Mesenchymal stem cell (in vitro differentiated cells and primary cell): ENCODE data around the gene CCR4.

ENCODE experiments used
- DNase-seq: peaks from one replicate; pipeline ENCODE4 v3.0.0-alpha.2; 2013
- H2AFZ ChIP-seq: one replicate; pipeline ENCODE4 v1.6.1; 2013; ENCODE audit warnings: low read depth, mild to moderate bottlenecking, control low read depth, inconsistent platforms, low read length, moderate library complexity
- H2AK5ac ChIP-seq: 2 replicates; pipeline ENCODE4 v1.6.1; 2013; ENCODE audit warnings: low read length, moderate library complexity, mild to moderate bottlenecking, inconsistent platforms; ENCODE audit not compliant: severe bottlenecking
- H2BK120ac ChIP-seq: one replicate; pipeline ENCODE4 v1.6.1; 2013; ENCODE audit warnings: low read depth, mild to moderate bottlenecking, inconsistent platforms, low read length, moderate library complexity
- H2BK12ac ChIP-seq, 2 experiments: one replicate each; pipeline ENCODE4 v1.6.1; 2013; ENCODE audit warnings: inconsistent platforms in 2 of 2, low read length in 2 of 2, mild to moderate bottlenecking in 2 of 2, moderate library complexity in 2 of 2, control low read depth in 1 of 2
- H2BK15ac ChIP-seq: one replicate; pipeline ENCODE4 v1.6.1; 2013; ENCODE audit warnings: mild to moderate bottlenecking, low read depth, inconsistent platforms; ENCODE audit not compliant: poor library complexity, severe bottlenecking
- H2BK5ac ChIP-seq: 2 replicates; pipeline ENCODE4 v1.6.1; 2013; ENCODE audit warnings: low read depth, mild to moderate bottlenecking, low read length, control low read depth, inconsistent platforms; ENCODE audit not compliant: poor library complexity, severe bottlenecking
- H3K14ac ChIP-seq, 2 experiments: one replicate each; pipeline ENCODE4 v1.6.1; 2013; ENCODE audit warnings: inconsistent platforms in 2 of 2, low read length in 2 of 2, control low read depth in 1 of 2, mild to moderate bottlenecking in 1 of 2, moderate library complexity in 1 of 2
- H3K18ac ChIP-seq, 2 experiments: one replicate each; pipeline ENCODE4 v1.6.1; 2013; ENCODE audit warnings: inconsistent platforms in 2 of 2, low read length in 2 of 2, control low read depth in 1 of 2, low read depth in 1 of 2, mild to moderate bottlenecking in 1 of 2
- H3K23ac ChIP-seq, 2 experiments: one replicate each; pipeline ENCODE4 v1.6.1; 2013; ENCODE audit warnings: inconsistent platforms in 2 of 2, low read length in 2 of 2, mild to moderate bottlenecking in 2 of 2, moderate library complexity in 2 of 2, control low read depth in 1 of 2
- H3K27ac ChIP-seq: 2 replicates; pipeline ENCODE4 v1.5.1; 2013; ENCODE audit warnings: mild to moderate bottlenecking, moderate library complexity, low read length, control low read depth, inconsistent platforms; ENCODE audit not compliant: poor library complexity, severe bottlenecking
- H3K27me3 ChIP-seq, 2 experiments: 2 replicates each; pipeline versions ENCODE4 v1.6.1 to v1.7.0; 2013; ENCODE audit warnings: low read length in 2 of 2, mild to moderate bottlenecking in 2 of 2, moderate library complexity in 2 of 2, control low read depth in 1 of 2, inconsistent platforms in 1 of 2; ENCODE audit not compliant: control insufficient read depth in 1 of 2, insufficient read depth in 1 of 2
- H3K36me3 ChIP-seq, 2 experiments: 2 replicates each; pipeline versions ENCODE4 v1.6.1 to v1.7.0; 2013; ENCODE audit warnings: low read length in 2 of 2, control low read depth in 1 of 2, inconsistent platforms in 1 of 2, low read depth in 1 of 2, mild to moderate bottlenecking in 1 of 2; ENCODE audit not compliant: insufficient read depth in 2 of 2, control insufficient read depth in 1 of 2
- H3K4ac ChIP-seq, 2 experiments: one replicate each; pipeline ENCODE4 v1.6.1; 2013; ENCODE audit warnings: inconsistent platforms in 2 of 2, low read length in 2 of 2, mild to moderate bottlenecking in 2 of 2, moderate library complexity in 2 of 2, control low read depth in 1 of 2, low read depth in 1 of 2
- H3K4me1 ChIP-seq: 2 replicates; pipeline ENCODE4 v1.6.1; 2013; ENCODE audit warnings: low read depth, low read length, control low read depth; ENCODE audit not compliant: control insufficient read depth, insufficient read depth
- H3K4me2 ChIP-seq: 2 replicates; pipeline ENCODE4 v1.6.1; 2013; ENCODE audit warnings: low read length, mild to moderate bottlenecking, inconsistent platforms; ENCODE audit not compliant: poor library complexity, severe bottlenecking
- H3K4me3 ChIP-seq, 2 experiments: 2 replicates each; pipeline versions ENCODE4 v1.5.1 to v1.7.0; 2013; ENCODE audit warnings: low read length in 2 of 2, mild to moderate bottlenecking in 2 of 2, control low read depth in 1 of 2, low read depth in 1 of 2; ENCODE audit not compliant: insufficient read depth in 1 of 2
- H3K79me1 ChIP-seq: replicated peaks from 2 replicates; pipeline ENCODE4 v1.6.1; 2013; ENCODE audit warnings: mild to moderate bottlenecking, control low read depth, low read length, inconsistent platforms; ENCODE audit not compliant: poor library complexity, severe bottlenecking
- H3K9ac ChIP-seq: 2 replicates; pipeline ENCODE4 v1.7.0; 2013; ENCODE audit warnings: mild to moderate bottlenecking, low read length, moderate library complexity
- H3K9me3 ChIP-seq: 2 replicates; pipeline ENCODE4 v1.7.0; 2013; ENCODE audit warnings: mild to moderate bottlenecking, low read length; ENCODE audit not compliant: control insufficient read depth
- H4K8ac ChIP-seq: one replicate; pipeline ENCODE4 v1.6.1; 2013; ENCODE audit warnings: inconsistent platforms, mild to moderate bottlenecking, low read length, moderate library complexity
- H4K91ac ChIP-seq: one replicate; pipeline ENCODE4 v1.6.1; 2013; ENCODE audit warnings: mild to moderate bottlenecking, low read length, inconsistent platforms
- WGBS: methylation state at CpG from one replicate; pipeline ENCODE4 v1.1.7; 2013; ENCODE audit warnings: mixed read lengths; 5-methylcytosine and 5-hydroxymethylcytosine counted together

CCR4 gene

GRCh38 chr3:32995098-32995497, 43.7 kb downstream of the CCR4 start:
- no peak overlapping the region for H2BK12ac ChIP-seq
- no peak for DNase-seq
- H3K27ac ChIP-seq: no peak overlapping the region
- no peak overlapping the region for H2AK5ac ChIP-seq
- H4K91ac ChIP-seq: no peak overlapping the region
- no peak overlapping the region for H3K23ac ChIP-seq
- H3K4me3 ChIP-seq: no peak overlapping the region
- peaks cover 12 to 34% of the 10 kb centered on the region in 2 experiments for H3K36me3 ChIP-seq
- H3K4me2 ChIP-seq: no peak overlapping the region
- peaks cover 2% of the 10 kb centered on the region for H3K4me1 ChIP-seq
- no peaks in the 10 kb centered on the region for H3K9me3 ChIP-seq
- no peak overlapping the region for H2BK120ac ChIP-seq
- H3K9ac ChIP-seq: no peak overlapping the region
- 99% methylated on average over 4 of the region's 4 CpGs for WGBS
- H2AFZ ChIP-seq: no peak overlapping the region
- H2BK15ac ChIP-seq: no peak overlapping the region
- no peak overlapping the region for H4K8ac ChIP-seq
- no peak overlapping the region for H3K4ac ChIP-seq
- no peaks in the 10 kb centered on the region for H3K79me1 ChIP-seq
- H3K14ac ChIP-seq: no peak overlapping the region
- H3K18ac ChIP-seq: no peak overlapping the region
- no peak overlapping the region for H2BK5ac ChIP-seq
- no peaks in the 10 kb centered on the region for H3K27me3 ChIP-seq

GRCh38 chr3:32996048-32996754, 44.8 kb downstream of the CCR4 start:
- Histone ChIP-seq H3K23ac (no peak overlapping the region), H3K4me3 (no peak overlapping the region)
- no peak for DNase-seq

GRCh38 chr3:32996755-32997091, 45.3 kb downstream of the CCR4 start:
- Histone ChIP-seq H2AK5ac (no peak overlapping the region), H3K4me3 (no peak overlapping the region), H3K27ac (no peak overlapping the region), H2BK5ac (no peak overlapping the region), H2AFZ (no peak overlapping the region), H3K14ac (no peak overlapping the region), H3K23ac (no peak overlapping the region), H2BK15ac (no peak overlapping the region), H2BK12ac (no peak overlapping the region), H4K91ac (no peak overlapping the region), H4K8ac (no peak overlapping the region), H3K18ac (no peak overlapping the region), H3K79me1 (no peaks in the 10 kb centered on the region), H2BK120ac (no peak overlapping the region), H3K4ac (no peak overlapping the region), H3K27me3 (no peaks in the 10 kb centered on the region), H3K4me2 (no peak overlapping the region), H3K36me3 (peaks cover 16 to 44% of the 10 kb centered on the region in 2 experiments), H3K4me1 (peaks cover 2% of the 10 kb centered on the region), H3K9me3 (no peaks in the 10 kb centered on the region), H3K9ac (no peak overlapping the region)
- WGBS: 86% methylated on average over 2 of the region's 2 CpGs
- DNase-seq: no peak

More at GRCh38 chr3:32996048-32996754, 44.8 kb downstream of the CCR4 start:
- Histone ChIP-seq H3K27me3 (no peaks in the 10 kb centered on the region), H4K91ac (no peak overlapping the region), H3K36me3 (peaks cover 14 to 41% of the 10 kb centered on the region in 2 experiments), H3K9me3 (no peaks in the 10 kb centered on the region), H3K79me1 (no peaks in the 10 kb centered on the region), H4K8ac (no peak overlapping the region), H3K27ac (no peak overlapping the region), H3K4ac (no peak overlapping the region), H2BK15ac (no peak overlapping the region), H2AK5ac (no peak overlapping the region), H2BK120ac (no peak overlapping the region), H3K4me1 (peaks cover 2% of the 10 kb centered on the region), H2AFZ (no peak overlapping the region), H3K4me2 (no peak overlapping the region), H3K18ac (no peak overlapping the region), H2BK12ac (no peak overlapping the region), H3K9ac (no peak overlapping the region), H3K14ac (no peak overlapping the region), H2BK5ac (no peak overlapping the region)
- WGBS: 92% methylated on average over 3 of the region's 5 CpGs

- 97% methylated on average over 8 of the region's 10 CpGs for WGBS
Observed at GRCh38 chr3:32998631-32999451, 47.4 kb downstream of the CCR4 start.

More at GRCh38 chr3:32998631-32999451, 47.4 kb downstream of the CCR4 start:
- no peak overlapping the region for H2BK120ac ChIP-seq
- H3K79me1 ChIP-seq: peaks cover under 1% of the 10 kb centered on the region
- H3K9me3 ChIP-seq: no peaks in the 10 kb centered on the region
- no peak overlapping the region for H3K23ac ChIP-seq
- no peaks in the 10 kb centered on the region for H3K4me1 ChIP-seq
- H4K91ac ChIP-seq: no peak overlapping the region
- no peak overlapping the region for H2BK12ac ChIP-seq
- peaks cover 18 to 47% of the 10 kb centered on the region in 2 experiments for H3K36me3 ChIP-seq
- H3K14ac ChIP-seq: no peak overlapping the region
- no peak overlapping the region for H4K8ac ChIP-seq
- no peak overlapping the region for H3K27ac ChIP-seq
- H3K4ac ChIP-seq: no peak overlapping the region
- no peak overlapping the region for H2AK5ac ChIP-seq
- no peaks in the 10 kb centered on the region for H3K27me3 ChIP-seq
- H2BK5ac ChIP-seq: no peak overlapping the region
- no peak overlapping the region for H3K4me3 ChIP-seq
- DNase-seq: no peak
- H3K9ac ChIP-seq: no peak overlapping the region
- H3K4me2 ChIP-seq: no peak overlapping the region
- no peak overlapping the region for H2BK15ac ChIP-seq
- H2AFZ ChIP-seq: no peak overlapping the region
- no peak overlapping the region for H3K18ac ChIP-seq
